ENCODE data around the gene TRAPPC10.

The TRAPPC10 gene

GRCh38 chr21:43981151-43981870, 30.8 kb upstream of the TRAPPC10 start:
- no peak for DNase-seq (ENCODE audit: low read depth in 2 of 2, low spot score in 1 of 2)

GRCh38 chr21:43981871-43982210, 30.3 kb upstream of the TRAPPC10 start:
- DNase-seq (ENCODE audit: low read depth in 2 of 2, low spot score in 1 of 2): no peak

GRCh38 chr21:43982489-43983078, 29.5 kb upstream of the TRAPPC10 start:
- DNase-seq (ENCODE audit: low read depth in 2 of 2, low spot score in 1 of 2): no peak

GRCh38 chr21:43983390-43983789, 28.7 kb upstream of the TRAPPC10 start:
- no peak for DNase-seq (ENCODE audit: low read depth in 2 of 2, low spot score in 1 of 2)

- DNase-seq (ENCODE audit: low read depth in 2 of 2, low spot score in 1 of 2): no peak
Measured at GRCh38 chr21:43983860-43984420, 28.2 kb upstream of the TRAPPC10 start.

- DNase-seq (ENCODE audit: low read depth in 2 of 2, low spot score in 1 of 2): no peak
Measured at GRCh38 chr21:43984905-43985689, 27.0 kb upstream of the TRAPPC10 start.

GRCh38 chr21:43985690-43986251, 26.3 kb upstream of the TRAPPC10 start:
- DNase-seq (ENCODE audit: low read depth in 2 of 2, low spot score in 1 of 2): no peak

- DNase-seq (ENCODE audit: low read depth in 2 of 2, low spot score in 1 of 2): no peak
Measured at GRCh38 chr21:43986544-43987451, 25.3 kb upstream of the TRAPPC10 start.

GRCh38 chr21:43987509-43987908, 24.6 kb upstream of the TRAPPC10 start:
- DNase-seq (ENCODE audit: low read depth in 2 of 2, low spot score in 1 of 2): no peak

GRCh38 chr21:43988016-43988415, 24.1 kb upstream of the TRAPPC10 start:
- DNase-seq (ENCODE audit: low read depth in 2 of 2, low spot score in 1 of 2): no peak

GRCh38 chr21:43988506-43989230, 23.4 kb upstream of the TRAPPC10 start:
- DNase-seq (ENCODE audit: low read depth in 2 of 2, low spot score in 1 of 2): no peak

GRCh38 chr21:43989401-43989800, 22.7 kb upstream of the TRAPPC10 start:
- DNase-seq (ENCODE audit: low read depth in 2 of 2, low spot score in 1 of 2): no peak

GRCh38 chr21:43991447-43991991, 20.6 kb upstream of the TRAPPC10 start:
- DNase-seq (ENCODE audit: low read depth in 2 of 2, low spot score in 1 of 2): no peak

GRCh38 chr21:43992121-43992520, 20.0 kb upstream of the TRAPPC10 start:
- DNase-seq (ENCODE audit: low read depth in 2 of 2, low spot score in 1 of 2): no peak

GRCh38 chr21:43993420-43993934, 18.6 kb upstream of the TRAPPC10 start:
- DNase-seq (ENCODE audit: low read depth in 2 of 2, low spot score in 1 of 2): no peak

- DNase-seq (ENCODE audit: low read depth in 2 of 2, low spot score in 1 of 2): no peak
Measured at GRCh38 chr21:43994085-43994484, 18.0 kb upstream of the TRAPPC10 start.

GRCh38 chr21:43994646-43995045, 17.5 kb upstream of the TRAPPC10 start:
- no peak for DNase-seq (ENCODE audit: low read depth in 2 of 2, low spot score in 1 of 2)

GRCh38 chr21:43995521-43996105, 16.5 kb upstream of the TRAPPC10 start:
- no peak for DNase-seq (ENCODE audit: low read depth in 2 of 2, low spot score in 1 of 2)
